Stimulated activated naive CD4-positive, alpha-beta T cell (primary cell): Measurements from ENCODE around the gene CXCR4.

ENCODE experiments used
- DNase-seq, 6 experiments: peaks; one replicate each; lab custom pipeline; 2025; lab: John Stamatoyannopoulos, UW

Gene CXCR4

DNA sequence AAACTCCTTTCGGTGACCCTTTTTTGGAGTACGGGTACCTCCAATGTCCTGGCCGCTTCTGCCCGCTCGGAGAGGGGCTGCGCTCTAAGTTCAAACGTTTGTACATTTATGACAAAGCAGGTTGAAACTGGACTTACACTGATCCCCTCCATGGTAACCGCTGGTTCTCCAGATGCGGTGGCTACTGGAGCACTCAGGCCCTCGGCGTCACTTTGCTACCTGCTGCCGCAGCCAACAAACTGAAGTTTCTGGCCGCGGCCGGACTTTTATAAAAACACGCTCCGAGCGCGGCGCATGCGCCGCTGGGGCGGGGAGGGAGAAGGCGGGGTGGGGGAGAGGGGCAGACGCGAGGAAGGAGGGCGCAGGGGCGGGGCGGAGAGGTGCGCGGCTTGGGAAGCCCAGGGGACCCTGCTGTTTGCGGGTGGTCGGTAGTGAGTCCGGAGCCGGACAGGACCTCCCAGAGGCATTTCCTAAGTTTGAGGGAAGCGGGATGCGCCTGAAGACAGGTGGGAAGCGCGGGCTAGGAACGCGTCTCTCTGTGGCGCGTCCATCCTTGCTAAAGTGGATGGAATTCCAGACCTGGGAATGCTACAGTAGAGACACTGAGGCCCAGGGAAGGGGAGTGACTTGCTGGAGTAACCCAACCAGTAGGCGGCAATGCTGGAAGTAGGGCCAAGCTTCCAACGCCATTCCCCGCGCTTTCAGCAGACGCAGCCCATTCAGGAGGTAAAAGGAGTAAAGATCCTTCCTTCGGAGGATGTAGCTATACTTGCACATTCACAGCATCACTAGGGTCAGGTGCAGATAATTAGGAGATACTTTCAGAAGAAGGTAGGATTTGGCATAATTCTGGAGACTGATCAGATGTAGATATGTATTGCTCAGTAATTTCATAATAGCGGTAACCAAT, at the start of gene CXCR4:
Gene CXCR4 (minus strand): TSS at position 241 of the 910 bp plus-strand sequence. CDS start 89 bp downstream, at position 152.
- DNase-seq, result peak; percentile 86 to 97 (median 92)

DNA sequence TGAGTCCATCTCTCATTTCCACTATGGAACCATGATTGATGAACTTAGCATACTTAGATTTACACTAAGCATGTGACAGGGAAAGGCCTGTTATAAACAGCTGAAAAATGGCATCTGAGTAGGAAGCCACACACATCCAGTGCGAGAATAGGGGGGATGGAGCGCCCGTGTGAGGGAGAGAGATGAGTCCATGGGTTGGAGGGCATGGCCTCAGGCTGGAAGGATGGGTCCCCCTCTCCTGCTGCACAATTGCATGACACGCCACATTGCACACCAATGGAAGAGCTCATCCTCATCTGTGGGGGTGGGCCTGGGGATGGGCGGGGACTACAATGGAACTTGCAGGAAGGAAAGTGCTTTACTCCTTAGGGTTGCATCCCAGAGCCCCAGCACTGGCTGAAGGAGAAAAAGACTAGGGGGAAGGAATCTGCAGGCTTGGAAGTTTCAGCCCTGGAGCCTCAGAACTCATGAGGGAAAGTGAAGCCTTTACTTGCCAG, 46.4 kb upstream of the CXCR4 start:
- no peak for DNase-seq

DNA sequence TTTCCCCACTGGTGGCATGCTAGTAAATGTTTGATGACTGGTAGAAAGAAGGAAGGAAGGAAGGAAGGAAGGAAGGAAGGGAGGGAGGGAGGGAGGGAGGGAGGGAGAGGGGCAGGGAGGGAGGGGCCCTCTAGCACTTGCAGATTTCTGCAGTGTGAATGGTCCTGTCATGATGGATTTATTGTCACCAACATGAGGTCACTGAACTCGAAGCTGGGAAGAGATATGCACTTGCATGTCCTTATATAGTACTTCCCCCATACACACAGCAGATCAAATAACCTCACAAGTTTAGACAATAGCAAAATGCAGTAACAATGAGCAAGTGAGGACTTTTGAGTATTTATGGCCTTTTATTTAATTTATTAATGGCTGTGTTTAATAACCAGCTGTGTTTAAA, 44.5 kb upstream of the CXCR4 start:
- DNase-seq, result no peak

DNA sequence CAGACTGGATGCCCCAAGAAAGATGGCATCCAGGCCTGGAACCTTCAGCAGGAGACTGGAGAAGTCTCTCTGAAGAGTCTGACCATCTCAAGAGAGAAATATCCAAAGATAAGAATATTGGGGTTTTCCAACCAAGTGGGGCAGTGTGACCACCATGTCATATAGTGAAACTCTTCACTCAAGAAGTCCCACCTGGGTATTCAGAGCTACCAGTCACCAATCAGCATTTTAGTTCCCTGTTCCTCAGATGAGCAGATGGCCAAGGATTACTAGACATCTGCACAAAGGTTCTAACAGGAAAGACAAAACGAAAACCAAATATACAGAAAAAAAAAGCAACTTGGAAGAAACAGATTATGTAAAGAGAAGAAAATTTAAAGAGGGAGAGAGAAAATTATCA, 38.5 kb upstream of the CXCR4 start:
- DNase-seq, result no peak

DNA sequence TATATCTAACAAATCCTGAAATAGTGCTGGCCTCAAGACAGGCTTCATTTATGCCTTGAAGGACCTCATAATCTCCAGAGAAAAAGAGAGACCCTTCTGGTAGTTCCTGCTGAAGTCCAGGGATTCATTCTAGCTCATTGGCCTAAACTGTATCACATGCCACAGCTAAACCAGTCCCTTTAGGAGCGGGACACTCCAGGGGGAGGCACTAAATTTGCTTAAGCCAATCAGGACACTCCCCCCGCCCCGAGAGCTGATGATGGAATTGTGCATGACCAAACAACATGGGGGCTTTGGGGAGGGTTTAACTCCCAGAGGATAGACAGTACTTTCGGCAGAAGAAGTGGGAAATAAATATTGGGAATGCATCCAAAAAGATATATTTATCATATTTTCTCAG, 36.4 kb upstream of the CXCR4 start:
- no peak for DNase-seq

DNA sequence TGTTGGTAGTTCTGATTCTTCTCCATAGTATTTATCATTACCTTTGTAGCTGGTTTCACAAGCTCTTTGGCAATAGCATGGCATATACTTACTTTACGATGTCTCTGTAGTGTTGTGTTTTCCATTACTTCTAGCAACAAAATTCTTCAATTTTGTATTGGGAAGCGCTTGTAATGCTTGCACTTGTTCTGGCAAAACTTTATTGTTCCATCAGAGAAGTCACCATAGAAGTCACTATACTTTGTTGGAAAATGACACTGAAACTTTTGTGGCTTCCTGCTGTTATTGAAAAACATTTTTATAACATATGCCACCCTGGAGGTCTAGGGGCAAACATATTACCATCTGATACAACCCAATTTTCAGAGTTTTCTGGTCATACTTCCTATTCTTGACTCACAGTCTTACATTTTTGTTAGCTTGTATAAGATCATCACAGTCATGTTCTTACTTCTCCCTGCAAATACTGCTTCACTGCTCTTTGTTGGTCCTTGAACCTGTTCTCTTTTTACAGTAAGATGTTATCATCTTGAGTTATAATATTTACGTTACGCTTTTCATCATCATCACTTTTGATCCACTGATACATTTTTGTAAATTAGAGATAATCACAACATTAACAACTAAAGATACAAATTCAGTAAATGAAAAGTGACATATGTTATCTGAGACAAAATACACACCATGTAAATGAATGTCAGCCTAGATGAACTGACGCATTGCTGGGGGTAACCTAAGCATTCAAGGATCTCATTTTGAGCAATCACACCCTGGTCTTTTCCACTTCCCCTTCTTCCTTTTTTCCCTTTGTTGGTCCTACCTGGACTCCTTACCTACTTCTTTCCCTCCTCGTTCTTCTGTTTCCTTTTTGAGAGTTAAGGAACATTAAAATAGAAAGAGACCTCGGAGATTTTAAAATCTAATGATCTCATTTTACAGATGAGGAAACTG, 33.3 kb upstream of the CXCR4 start:
- DNase-seq, result no peak

DNA sequence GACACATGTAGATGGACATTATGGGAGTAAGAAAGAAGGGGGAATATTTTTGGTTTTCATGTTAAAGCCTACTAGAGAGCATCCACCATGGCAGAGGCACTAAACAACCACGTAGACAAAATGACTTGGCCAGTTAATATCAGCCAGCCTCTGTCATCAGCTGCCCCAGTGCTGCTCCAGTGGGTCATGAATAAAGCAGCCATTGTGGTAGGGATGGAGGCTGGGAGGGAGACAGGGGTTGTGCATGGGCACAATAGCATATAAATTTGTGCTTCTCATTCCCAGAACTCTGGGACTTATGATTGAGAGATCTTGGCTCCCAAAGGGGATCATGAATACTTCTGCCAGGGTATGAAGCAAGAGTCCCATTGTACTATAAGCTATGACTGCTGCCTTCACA, 31.1 kb upstream of the CXCR4 start:
- no peak for DNase-seq

DNA sequence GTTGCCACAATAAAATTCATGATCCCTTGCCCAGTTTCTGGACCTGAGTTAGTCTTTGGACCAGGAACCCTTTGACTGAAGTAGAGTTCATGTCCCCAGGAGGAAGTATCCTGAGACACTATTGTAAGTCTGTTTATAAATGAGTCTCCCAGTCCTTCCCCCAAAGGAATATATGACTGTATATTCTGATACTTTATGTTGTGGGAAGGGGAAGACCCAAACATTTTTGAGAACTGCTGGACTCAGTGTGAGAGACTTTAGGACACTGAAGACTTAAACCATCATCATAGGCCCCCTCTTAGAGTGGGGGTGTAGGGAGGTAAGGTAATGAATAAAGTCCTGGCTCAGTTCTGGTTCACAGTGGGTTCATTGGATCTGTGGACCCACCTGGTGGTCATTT, 28.6 kb upstream of the CXCR4 start:
- DNase-seq, result no peak

DNA sequence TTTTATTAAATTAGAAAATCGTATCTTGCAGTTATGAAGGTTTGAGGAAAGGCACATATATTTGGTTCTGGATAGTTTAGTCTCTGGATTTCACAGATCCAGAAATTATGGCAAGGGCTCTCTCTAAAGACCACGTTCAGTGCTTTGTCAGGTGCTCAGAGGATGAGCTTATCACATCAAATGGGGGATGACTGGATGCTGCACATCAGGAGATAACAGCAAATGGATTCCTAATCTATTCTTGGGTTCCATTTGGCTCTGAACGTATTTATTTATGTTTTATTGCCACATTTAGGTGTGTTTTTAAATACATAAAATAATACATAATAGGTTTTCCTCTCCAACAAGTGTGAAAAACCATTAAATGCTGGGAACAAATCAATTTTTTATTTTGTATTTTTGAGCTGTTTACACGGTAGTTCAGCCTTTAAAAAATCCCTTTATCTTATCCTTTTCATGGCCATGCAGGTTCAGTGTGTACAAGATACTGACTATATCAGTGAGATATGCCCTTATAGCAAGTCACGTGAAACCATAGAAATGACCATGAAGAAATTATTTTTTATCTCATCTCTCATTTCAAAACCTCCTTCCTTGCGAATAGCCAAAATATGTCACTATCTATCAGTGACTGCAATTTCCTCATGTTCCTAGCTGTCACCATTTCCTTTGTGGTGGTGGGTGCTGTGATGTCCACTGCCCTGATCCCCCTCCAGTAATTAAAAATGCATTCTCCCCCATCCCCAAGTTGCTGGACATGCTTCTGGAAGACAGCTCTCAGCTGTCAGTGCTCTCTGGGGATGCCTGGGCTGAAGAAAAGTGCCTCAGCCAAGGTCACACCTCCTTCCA, 25.9 kb upstream of the CXCR4 start:
- DNase-seq, result no peak

DNA sequence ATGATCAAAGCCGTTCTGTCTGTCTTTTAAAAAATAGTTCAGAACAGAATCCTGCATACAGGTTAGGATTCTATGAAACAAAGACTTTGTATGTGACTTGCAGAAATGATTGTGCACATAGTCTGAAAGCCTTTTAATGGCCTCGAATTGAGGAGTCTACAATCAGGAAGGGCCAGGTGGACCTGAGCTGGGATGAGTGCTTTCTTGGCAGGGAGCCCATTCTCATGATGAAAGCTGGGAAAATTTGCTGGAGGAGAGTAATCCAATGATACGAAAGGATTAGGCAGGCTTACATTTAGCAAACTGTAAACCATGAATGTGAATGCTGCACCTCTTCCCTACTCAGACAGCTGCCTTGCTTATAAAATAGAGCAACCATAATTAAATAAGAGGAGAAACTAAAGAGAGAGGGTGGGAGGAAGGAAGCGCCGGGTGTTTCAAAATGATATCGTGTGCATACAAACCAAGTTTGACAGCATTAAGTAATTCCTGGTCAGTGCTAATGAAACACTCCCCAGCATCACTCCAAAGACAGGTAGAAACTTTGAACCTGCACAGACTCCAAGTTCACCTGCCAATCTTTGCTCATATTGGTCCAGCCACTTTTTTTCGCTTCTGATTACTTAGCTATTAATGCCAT, 23.7 kb upstream of the CXCR4 start:
- no peak for DNase-seq

DNA sequence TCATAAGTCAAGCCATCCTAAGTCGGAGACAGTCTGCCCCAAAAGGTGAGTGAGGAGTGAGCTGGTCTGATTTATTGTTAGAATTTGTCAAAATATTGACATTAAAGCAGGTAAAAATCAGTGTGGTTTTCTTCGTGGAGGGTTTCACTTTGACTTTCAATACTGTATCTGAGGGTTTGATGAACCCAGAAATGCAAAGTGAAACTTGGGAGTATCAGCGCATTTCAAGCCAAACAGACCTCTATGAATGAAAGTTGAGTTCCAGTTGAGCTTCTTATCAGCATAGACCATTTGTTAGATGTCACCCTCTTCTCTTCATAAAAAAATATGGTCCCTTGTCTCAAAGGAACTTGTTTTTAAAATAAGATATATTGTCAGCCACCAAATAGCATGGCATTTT, 21.7 kb upstream of the CXCR4 start:
- DNase-seq, result peak in 3 of 6 experiments; percentile 36 to 45 (median 44)

DNA sequence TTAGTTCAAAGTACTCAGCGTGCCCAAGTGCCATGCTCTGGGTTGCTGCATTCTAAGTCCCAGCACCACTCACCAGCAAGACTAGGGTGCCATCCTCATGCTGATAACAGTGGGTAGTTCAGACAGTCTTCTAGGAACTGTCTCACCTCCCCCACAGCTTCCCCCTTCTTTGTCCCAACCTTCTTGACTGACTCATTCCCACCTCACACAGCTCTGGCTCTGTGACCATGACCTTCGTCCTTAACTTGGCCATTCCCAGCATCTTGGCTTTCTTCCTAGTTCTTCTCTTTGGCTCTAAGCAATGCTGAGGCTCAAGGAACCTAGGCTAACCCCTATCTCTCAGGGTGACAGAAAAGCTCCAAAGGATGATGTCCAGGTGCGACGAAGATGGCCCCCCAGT, 20.0 kb upstream of the CXCR4 start:
- DNase-seq, result no peak

DNA sequence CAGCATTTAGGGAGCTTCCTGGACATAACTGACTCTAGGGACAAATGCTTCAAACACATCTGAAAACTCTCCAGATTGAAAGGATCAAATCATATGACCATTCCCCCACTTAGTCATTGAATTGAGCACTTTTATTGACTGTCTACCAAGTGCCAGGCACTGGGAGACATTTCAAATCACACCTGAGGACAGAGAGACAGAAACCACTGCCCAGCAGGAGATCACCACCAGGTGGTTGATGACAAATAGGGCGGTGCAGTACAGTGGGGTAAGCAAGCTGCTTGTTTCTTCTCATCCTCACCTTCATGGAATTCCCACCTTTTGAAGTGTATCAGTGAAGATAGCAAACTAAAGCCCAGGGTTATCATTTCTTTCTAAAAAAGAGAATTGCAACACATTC, 19.0 kb upstream of the CXCR4 start:
- peak in 2 of 6 experiments; percentile 9 to 26 for DNase-seq

DNA sequence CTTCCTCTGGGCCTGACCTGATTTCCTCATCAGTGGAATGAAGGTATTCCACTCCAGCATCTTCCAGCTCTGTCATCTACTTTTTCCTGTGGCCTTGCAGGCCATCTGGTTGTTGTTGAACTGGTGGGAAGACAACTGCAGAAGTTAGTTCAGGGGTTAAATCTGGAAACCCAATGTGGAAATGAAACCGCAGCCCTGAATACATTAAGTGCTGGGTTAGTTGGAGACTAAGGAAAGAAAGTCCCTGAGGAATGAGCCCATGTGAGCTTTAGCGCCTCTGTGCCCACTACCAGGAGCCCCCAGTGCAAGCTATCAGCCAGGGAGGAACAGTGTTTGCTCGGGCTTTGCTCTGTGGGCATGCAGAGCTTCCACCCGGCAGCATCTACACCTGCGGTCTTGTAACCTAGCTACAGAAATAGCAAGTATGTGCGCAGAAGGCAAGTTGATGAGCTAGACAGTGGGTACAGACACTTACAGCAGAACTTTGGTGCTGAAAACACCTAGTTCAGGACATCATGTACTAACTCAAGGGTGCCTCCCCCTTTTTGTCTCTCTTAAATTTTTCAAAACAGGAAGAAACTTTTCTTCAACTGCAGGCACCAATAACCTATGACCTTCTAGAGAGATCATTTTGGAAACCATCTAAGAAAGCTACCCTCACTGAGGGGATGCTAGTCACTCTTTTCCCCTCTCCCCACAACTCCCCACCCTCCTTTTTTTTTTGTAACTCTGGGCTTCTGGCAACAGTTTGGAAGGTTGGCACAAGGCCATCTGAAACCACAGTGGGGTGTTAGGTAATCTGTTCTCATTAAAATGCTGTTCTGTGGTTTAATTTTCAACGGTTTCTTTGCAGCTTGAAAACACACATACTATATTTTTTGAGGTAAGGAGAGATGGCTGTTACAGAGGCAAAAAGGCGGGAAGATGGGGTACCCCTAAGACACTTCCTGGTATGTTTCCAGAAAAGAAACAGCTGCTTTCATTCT, 18.3 kb upstream of the CXCR4 start:
- peak; percentile 60 to 100 (median 90) for DNase-seq

DNA sequence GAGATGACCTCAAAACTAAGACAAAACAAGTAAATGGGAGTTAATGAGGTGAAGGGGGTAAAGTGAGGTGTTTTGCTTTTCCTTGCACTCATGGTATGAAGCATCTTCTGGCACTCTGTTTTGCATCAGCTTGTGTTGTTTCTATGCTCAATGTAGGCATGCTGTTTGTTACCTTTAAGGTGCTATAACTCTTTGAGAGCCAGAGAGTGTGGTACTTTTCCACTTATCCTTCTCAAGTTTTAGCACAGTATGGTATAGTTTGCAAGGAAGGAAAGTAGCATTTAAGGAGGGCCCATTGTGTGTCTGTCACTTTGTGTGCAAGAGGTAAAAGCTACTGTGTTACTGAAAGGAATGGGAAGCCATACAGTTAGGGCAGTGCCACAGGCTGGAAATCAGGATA, 17.5 kb upstream of the CXCR4 start:
- DNase-seq, result peak in 2 of 6 experiments; percentile 69 to 75

DNA sequence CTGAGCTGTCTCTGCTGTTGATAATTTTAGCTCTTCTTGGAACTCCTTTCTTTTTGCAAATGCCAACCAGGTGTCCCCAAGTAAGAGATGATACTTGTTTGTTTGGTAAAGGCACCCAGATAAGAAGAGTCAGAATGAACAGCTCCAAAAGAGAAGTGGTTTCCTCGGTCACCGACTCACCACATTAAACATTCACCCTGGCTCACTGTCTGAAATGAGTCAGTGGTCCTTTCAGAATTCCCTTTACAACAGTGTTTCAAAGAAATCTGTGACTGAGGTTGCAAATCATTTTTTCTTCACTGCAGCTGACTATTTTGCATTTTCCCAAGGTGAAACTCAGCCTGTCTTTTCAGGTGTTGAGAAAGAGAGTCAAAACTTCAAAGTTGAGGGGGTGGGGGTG, 16.2 kb upstream of the CXCR4 start:
- peak; percentile 53 to 86 (median 70) for DNase-seq

DNA sequence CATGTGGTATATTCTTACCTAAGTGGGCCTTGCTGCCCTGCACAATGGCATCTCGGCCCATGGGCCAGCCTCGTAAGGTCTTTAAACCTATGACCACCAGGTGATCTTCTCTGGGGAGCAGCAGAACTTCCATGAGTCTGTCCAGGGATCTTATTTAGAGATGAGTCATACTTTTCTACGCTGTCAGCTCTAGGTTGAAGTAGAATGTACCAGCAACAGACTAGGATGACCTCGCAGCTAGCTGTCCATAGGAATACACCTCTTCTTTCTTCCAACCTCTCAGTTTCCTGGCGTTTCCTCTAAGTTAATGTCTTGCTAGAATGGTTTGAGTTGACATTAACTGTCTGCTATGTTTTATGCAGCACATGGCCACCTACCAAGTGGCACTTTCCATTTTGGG, 15.6 kb upstream of the CXCR4 start:
- DNase-seq, result no peak

DNA sequence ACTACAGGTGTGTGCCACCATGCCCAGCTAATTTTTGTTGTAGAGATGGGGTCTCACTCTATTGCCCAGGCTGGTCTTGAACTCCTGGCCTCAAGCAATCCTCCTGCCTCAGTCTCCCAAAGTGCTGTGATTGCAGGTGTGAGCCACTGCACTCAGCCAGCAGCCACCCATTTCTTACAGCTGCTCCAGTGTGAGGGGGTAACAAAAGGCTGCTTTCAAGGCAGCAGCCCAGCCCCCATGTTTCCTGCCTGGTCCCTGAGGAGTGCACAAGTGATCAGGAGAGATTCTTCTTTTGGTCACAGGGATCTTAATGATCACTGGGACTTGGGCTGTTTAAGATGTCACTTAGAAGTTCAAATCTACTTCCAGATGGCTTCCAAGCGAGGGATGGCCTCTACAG, 15.2 kb upstream of the CXCR4 start:
- peak in 1 of 6 experiments; percentile 24 for DNase-seq

DNA sequence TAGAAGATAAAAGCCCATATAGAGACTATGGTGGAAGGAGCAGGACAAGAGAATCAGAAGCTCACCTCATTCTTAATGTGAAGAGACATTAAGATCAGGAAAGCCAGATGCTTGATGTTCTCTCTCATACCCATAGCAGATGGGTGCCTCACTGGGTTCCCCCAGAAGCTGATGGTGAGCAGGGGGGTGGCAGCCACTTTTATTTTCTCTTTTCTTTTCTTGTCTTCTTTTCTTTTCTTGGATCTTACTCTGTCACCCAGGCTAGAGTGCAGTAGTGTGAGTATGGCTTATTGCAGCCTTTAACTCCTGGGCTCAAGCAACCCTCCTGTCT, 14.8 kb upstream of the CXCR4 start:
- peak in 1 of 6 experiments; percentile 45 for DNase-seq
